NCI-H2196 treated with DMSO at 0.1 percent for 48 hours (cell line): ENCODE data around the gene DAAM2.

Experiments used
- DNase-seq: peaks from one replicate; lab custom pipeline; 2025; ENCODE audit not compliant: unreplicated experiment; lab: John Stamatoyannopoulos, UW

Gene DAAM2

DNA sequence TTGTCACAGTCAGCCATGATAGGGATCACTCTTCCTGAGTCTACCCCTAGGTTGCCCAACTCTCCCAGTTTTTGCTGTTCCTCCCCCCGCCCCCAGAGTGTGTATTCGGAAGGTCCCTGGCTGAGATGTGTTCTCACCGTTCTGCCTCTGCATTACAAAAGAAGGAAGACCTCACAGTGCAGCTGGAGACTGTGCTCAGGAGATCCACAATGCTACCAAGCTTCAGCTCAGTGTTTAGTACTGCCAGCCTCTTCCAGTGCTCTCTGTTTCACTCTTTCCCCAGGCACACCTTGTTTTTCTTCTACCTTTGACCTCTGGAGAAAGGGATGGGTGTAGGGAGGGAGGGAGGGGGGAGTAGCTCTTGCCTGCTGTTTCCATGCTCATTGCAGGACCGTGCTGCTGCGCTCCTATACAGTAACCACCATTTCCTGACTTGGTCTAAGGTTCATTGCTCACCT lies 155.5 kb downstream of the DAAM2 start:
- no peak for DNase-seq

DNA sequence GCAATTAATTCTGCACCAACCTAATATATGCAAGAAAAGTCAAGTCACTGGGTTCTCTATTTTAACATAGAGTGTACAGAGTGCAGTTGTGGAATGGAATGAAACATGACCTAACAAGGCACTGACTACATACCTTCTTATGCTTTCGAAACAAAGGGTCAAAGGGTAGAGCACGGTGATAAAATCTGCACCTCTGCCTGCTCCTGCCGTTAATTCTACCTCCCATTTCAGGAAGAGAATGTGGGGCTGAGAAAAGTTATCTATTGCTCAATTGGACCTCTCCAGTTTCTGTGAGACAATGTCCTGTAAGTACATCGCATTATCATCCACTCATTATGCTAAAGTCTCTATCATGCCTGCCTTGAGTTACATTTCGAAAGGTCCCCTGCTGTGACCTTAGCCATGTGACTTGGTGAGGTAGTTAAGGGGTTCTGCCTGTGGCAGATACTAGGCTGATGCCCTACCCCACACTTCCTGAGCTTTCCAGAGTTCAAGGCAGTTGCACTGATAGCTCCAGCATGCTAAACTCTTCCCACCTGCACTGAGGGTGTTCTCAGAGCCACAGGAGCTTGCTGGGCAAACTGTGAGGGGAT lies 156.1 kb downstream of the DAAM2 start:
- DNase-seq = no peak

DNA sequence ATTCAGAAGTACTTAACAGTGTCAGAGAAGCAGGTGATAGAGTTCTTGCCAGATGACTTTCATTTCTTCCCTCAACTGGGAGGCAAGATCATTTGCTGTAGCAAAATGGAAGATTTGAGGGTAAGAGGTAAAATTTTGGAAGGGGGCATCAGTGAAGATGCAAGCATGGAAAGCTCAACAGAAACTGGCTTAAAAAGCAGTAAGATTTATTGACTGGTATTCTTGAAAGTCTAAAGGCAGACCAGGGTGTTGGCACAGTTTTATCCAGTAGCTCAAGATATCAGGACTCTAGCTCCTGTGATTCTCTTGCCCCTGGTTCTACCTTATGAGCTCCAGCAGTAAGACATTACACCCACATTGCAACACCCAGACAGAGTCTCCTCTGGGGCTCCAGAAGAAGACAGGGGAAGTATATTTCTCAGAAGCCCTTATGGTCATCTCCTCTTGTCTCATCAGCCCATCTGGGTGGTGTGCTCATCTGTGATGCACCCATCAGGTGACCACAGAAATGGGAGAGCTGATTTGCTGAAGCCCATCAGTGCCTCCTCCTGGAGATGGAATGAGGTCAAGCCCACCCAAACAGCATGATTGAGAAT lies 158.0 kb downstream of the DAAM2 start:
- DNase-seq = no peak

DNA sequence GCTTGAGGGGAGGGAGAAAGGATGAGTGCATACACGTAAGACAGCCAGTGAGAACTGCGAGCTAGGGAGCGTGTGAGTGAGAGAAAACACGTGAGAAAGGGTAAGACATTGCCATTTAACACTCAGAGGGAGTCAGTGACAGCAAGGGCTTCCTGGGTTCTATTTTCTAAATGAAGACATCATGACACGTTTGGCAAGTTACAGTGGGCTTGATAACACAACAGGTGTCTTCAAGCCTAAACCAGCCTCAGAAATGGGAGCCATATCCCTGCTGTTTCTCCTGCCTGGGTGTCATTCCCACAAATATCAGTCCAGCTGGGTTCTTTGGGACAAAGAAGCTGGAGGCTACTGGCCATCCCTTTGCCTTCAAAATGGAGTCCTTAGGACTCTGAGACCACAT lies 159.0 kb downstream of the DAAM2 start:
- DNase-seq = no peak

DNA sequence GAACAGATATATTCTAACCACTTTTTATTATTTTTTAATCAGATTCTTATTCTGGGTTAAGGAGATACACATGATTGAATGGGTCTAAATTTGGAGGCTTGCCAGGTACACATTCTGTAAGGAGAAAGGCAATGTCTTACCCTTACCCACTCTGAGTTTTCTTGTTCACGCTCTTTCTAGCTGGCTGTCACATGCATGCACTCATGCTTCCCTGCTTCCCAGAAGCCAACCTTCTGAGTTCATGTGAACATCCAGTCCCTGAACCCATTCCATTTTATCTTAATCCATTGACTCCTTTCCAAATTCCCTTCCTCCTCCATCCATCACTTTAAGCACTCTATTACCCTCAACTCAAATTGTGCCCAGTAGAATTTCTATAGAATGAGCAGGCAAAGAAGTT lies 159.5 kb downstream of the DAAM2 start:
- no peak for DNase-seq

GRCh38 chr6:39952167-39952566 lies 160.0 kb downstream of the DAAM2 start:
- no peak for DNase-seq

GRCh38 chr6:39953076-39953618 lies 161.0 kb downstream of the DAAM2 start:
- DNase-seq = no peak
